Loucy (cell line): ENCODE measurements around the gene RASSF9.

Experiments
- EZH2phosphoT487 ChIP-seq: fragments of 200-600 bp; IDR thresholded peaks from 2 replicates; pipeline ENCODE4 v1.6.1; 2018; ENCODE audit warnings: antibody characterized with exemption, mild to moderate bottlenecking, moderate library complexity, borderline replicate concordance
- TF ChIP-seq, protein P1 (sequence below): fragments of 200-600 bp; sonication (generic); conservative IDR thresholded peaks from 2 replicates; pipeline ENCODE4 v1.5.1; 2014; ENCODE audit warnings: mild to moderate bottlenecking, antibody characterized with exemption, low read length

DNA sequence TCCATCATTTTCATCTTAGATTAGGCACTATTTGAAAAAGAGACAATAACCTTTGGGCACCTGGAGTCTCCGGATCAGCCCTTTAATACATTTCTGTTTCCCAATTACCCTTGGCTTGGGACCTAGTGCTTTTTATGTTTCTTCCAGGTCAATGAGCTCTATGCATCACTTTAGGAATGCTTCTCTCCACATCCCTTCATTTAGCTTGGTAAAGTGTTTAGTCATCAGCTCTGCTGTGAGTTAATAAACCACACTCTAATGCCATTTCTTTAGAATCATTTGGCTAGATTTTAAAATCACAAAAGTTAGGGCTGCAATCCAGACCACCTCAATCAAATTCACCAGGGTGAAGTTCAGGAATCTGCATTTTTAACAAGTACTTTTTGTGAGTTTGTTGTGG, 41.7 kb downstream of the RASSF9 start:
- TF ChIP-seq, protein P1, sequence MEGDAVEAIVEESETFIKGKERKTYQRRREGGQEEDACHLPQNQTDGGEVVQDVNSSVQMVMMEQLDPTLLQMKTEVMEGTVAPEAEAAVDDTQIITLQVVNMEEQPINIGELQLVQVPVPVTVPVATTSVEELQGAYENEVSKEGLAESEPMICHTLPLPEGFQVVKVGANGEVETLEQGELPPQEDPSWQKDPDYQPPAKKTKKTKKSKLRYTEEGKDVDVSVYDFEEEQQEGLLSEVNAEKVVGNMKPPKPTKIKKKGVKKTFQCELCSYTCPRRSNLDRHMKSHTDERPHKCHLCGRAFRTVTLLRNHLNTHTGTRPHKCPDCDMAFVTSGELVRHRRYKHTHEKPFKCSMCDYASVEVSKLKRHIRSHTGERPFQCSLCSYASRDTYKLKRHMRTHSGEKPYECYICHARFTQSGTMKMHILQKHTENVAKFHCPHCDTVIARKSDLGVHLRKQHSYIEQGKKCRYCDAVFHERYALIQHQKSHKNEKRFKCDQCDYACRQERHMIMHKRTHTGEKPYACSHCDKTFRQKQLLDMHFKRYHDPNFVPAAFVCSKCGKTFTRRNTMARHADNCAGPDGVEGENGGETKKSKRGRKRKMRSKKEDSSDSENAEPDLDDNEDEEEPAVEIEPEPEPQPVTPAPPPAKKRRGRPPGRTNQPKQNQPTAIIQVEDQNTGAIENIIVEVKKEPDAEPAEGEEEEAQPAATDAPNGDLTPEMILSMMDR, result no peak
- TF ChIP-seq EZH2phosphoT487, result no peak
